H1 (cell line): Measurements from ENCODE around the gene STARD9.

Source experiments
- CBX8 ChIP-seq: fragments of 300-800, 300-1000 bp; sonication (generic); IDR thresholded peaks from 2 replicates; pipeline ENCODE4 v1.7.1; 2016; ENCODE audit warnings: low read depth, low read length, borderline replicate concordance
- EZH2 ChIP-seq: fragments of 200-600 bp; sonication (generic); IDR thresholded peaks from 2 replicates; pipeline ENCODE4 v1.7.1; 2012; ENCODE audit warnings: low read depth, mild to moderate bottlenecking, moderate library complexity, low read length, inconsistent platforms; ENCODE audit not compliant: severe bottlenecking
- RFX5 ChIP-seq: IDR thresholded peaks from 2 replicates; pipeline ENCODE4 v1.6.1; 2011; ENCODE audit warnings: low read depth, low read length, improper control_type of control experiment, borderline replicate concordance
- RNF2 ChIP-seq: fragments of 200-900, 300-1000 bp; sonication (generic); IDR thresholded peaks from 2 replicates; pipeline ENCODE4 v1.7.1; 2016; ENCODE audit warnings: borderline replicate concordance, low read depth, mild to moderate bottlenecking, antibody characterized with exemption, low read length; ENCODE audit not compliant: poor library complexity, severe bottlenecking; ENCODE audit errors: missing control alignments
- SIN3A ChIP-seq, 2 experiments: IDR thresholded peaks in 1 of 2; conservative IDR thresholded peaks in 1 of 2; 2 replicates each; pipeline ENCODE4 v1.6.1; 2011 to 2012; ENCODE audit warnings: low read length in 2 of 2, improper control_type of control experiment in 1 of 2, low read depth in 1 of 2, mild to moderate bottlenecking in 1 of 2
- SRF ChIP-seq: IDR thresholded peaks from 2 replicates; pipeline ENCODE4 v1.6.1; 2011; ENCODE audit warnings: mild to moderate bottlenecking, low read depth, low read length, moderate library complexity
- SUZ12 ChIP-seq: fragments of 200-600 bp; sonication (generic); IDR thresholded peaks from 2 replicates; pipeline ENCODE4 v1.6.1; 2012; ENCODE audit warnings: mild to moderate bottlenecking, inconsistent platforms, low read length, moderate library complexity, mixed read lengths
- TF ChIP-seq, protein P1 (sequence below), 3 experiments: IDR thresholded peaks; 1 replicate in 2 of 3; 2 replicates in 1 of 3; pipeline versions ENCODE4 v1.5.1 to v1.6.1; 2011; ENCODE audit warnings: low read length in 3 of 3, mild to moderate bottlenecking in 3 of 3, inconsistent platforms in 2 of 3, low read depth in 1 of 3, moderate library complexity in 1 of 3; ENCODE audit not compliant: insufficient read depth in 1 of 3; ENCODE audit errors: control extremely low read depth in 1 of 3

DNA sequence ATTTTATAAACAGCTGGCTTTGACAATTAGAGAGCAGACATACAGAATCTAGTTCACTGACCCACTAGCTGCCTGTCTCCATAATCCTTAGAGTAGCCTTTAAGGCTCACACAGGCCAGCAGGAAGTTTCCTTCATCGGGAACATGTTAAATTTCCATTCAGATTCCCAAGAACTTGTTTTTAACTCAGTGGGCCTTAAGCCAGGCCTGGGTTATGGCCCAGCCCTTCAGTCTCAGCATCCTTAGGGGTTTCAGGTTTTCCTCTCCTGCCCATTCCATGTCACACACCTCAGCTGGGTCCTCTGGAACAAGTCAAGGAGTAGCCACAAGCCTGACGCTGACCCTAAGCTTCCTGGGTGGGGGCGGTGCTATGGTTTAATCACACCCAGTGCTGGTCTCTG is 146.5 kb downstream of the STARD9 start:
- TF ChIP-seq, protein P1, sequence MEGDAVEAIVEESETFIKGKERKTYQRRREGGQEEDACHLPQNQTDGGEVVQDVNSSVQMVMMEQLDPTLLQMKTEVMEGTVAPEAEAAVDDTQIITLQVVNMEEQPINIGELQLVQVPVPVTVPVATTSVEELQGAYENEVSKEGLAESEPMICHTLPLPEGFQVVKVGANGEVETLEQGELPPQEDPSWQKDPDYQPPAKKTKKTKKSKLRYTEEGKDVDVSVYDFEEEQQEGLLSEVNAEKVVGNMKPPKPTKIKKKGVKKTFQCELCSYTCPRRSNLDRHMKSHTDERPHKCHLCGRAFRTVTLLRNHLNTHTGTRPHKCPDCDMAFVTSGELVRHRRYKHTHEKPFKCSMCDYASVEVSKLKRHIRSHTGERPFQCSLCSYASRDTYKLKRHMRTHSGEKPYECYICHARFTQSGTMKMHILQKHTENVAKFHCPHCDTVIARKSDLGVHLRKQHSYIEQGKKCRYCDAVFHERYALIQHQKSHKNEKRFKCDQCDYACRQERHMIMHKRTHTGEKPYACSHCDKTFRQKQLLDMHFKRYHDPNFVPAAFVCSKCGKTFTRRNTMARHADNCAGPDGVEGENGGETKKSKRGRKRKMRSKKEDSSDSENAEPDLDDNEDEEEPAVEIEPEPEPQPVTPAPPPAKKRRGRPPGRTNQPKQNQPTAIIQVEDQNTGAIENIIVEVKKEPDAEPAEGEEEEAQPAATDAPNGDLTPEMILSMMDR (IDR thresholded peaks at IDR 0.05; ENCODE audit: control extremely low read depth in 1 of 3, insufficient read depth in 1 of 3, low read depth in 1 of 3, low read length in 3 of 3) = no peak
- TF ChIP-seq EZH2 (no peak), SIN3A (conservative IDR thresholded peaks at IDR 0.05 in 1 of 2, IDR thresholded peaks at IDR 0.05 in 1 of 2; ENCODE audit: low read depth in 1 of 2, low read length in 2 of 2) (no peak), RNF2 (no peak), SUZ12 (no peak), SRF (no peak), RFX5 (no peak), CBX8 (no peak)
